ENCODE measurements around the gene ZNF784. TPM values are rescaled to one million over a fixed set of nuclear protein-coding genes. Genes with fewer than 3 reads are reported as not detected.

Gene ZNF784
- polyA plus RNA-seq, 4 donors, result 9.1 to 15.0 (median 12.9) TPM

- no peak for DNase-seq (ENCODE audit: low read depth in 4 of 4, low spot score in 2 of 4)
These were observed 32.8 kb upstream of the ZNF784 start for GRCh38 chr19:55656988-55657747.

- DNase-seq (ENCODE audit: low read depth in 4 of 4, low spot score in 2 of 4), result no peak
These were observed 32.2 kb upstream of the ZNF784 start for GRCh38 chr19:55656552-55656951.

- DNase-seq (ENCODE audit: low read depth in 4 of 4, low spot score in 2 of 4), result no peak
These were observed 31.3 kb upstream of the ZNF784 start for GRCh38 chr19:55655648-55656040.

GRCh38 chr19:55654868-55655647 lies 30.7 kb upstream of the ZNF784 start, which contains the start of gene U2AF2:
Gene U2AF2, plus strand, starts transcription at chr19:55655035. Its CDS starts 70 bp downstream, at chr19:55655105.
- peak in 1 of 4 donors; percentile 62 for DNase-seq (ENCODE audit: low read depth in 4 of 4, low spot score in 2 of 4)

GRCh38 chr19:55654323-55654867 lies 30.0 kb upstream of the ZNF784 start:
- peak; percentile 98 to 100 (median 98) for DNase-seq (ENCODE audit: low read depth in 4 of 4, low spot score in 2 of 4)

GRCh38 chr19:55653651-55654322 lies 29.4 kb upstream of the ZNF784 start:
- DNase-seq (ENCODE audit: low read depth in 4 of 4, low spot score in 2 of 4), result peak; percentile 96 to 99 (median 98)

- no peak for DNase-seq (ENCODE audit: low read depth in 4 of 4, low spot score in 2 of 4)
These were observed 28.2 kb upstream of the ZNF784 start for GRCh38 chr19:55652311-55653128.

- no peak for DNase-seq (ENCODE audit: low read depth in 4 of 4, low spot score in 2 of 4)
These were observed 26.9 kb upstream of the ZNF784 start for GRCh38 chr19:55651236-55651635.

- no peak for DNase-seq (ENCODE audit: low read depth in 4 of 4, low spot score in 2 of 4)
These were observed 26.4 kb upstream of the ZNF784 start for GRCh38 chr19:55650602-55651230.

GRCh38 chr19:55650126-55650557 lies 25.8 kb upstream of the ZNF784 start:
- DNase-seq (ENCODE audit: low read depth in 4 of 4, low spot score in 2 of 4), result no peak

GRCh38 chr19:55649268-55650125 lies 25.1 kb upstream of the ZNF784 start:
- DNase-seq (ENCODE audit: low read depth in 4 of 4, low spot score in 2 of 4), result no peak

- DNase-seq (ENCODE audit: low read depth in 4 of 4, low spot score in 2 of 4), result no peak
These were observed 24.4 kb upstream of the ZNF784 start for GRCh38 chr19:55648585-55649267.

GRCh38 chr19:55647732-55648584 lies 23.6 kb upstream of the ZNF784 start, which contains the start of gene CCDC106:
Gene CCDC106, plus strand, starts transcription at chr19:55648212. Its CDS starts 835 bp downstream, at chr19:55649047.
- peak in 1 of 4 donors; percentile 70 for DNase-seq (ENCODE audit: low read depth in 4 of 4, low spot score in 2 of 4)

- no peak for DNase-seq (ENCODE audit: low read depth in 4 of 4, low spot score in 2 of 4)
These were observed 22.7 kb upstream of the ZNF784 start for GRCh38 chr19:55646889-55647731.

- no peak for DNase-seq (ENCODE audit: low read depth in 4 of 4, low spot score in 2 of 4)
These were observed 21.1 kb upstream of the ZNF784 start for GRCh38 chr19:55645512-55645881.

Measured in left renal cortex interstitium (tissue), 4 donors.